ENCODE data around the gene INPP5D.
"Not testable (repeated sequence)": the region's sequence is repeated elsewhere in the genome, so short reads cannot be mapped to it uniquely, and the experiment has no call there.

INPP5D gene

DNA sequence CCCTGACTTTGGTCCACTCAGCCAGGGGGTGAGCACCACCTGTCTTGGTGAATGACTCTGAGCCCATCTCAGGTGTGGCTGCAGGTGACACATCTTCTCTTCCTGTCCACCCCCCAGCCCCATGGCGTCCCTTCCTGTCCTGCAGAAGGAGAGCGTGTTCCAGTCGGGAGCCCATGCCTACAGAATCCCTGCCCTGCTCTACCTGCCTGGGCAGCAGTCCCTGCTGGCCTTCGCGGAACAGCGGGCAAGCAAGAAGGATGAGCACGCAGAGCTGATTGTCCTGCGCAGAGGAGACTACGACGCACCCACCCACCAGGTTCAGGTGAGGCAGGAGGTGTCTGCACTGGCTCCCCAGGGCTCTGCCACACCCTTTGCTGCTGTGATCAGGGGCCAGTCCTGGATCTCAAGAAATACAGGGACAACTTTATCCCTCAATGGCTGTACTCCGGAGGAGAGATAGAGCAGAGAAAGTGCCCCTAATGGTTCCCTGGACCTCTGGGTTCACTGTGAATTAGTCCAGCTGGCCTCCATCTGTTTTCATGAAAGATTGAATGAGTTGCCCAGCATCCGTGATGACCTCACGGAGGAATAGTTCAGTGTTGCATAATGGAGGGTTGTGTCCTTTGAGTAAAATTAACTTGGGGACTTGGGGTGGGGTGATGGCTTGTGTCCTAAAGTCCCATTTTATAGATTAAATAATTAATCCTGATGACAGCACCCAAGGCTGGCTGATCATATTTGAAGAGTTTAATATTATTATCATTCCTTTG is 27.4 kb upstream of the INPP5D start, which contains the start of gene NEU2:
TSS of gene NEU2 (plus strand) at position 122 of the 770 bp plus-strand sequence. CDS start at position 122, 0 bp downstream.
- no peak for DNase-seq (ENCODE audit: low read depth in 1 of 2, low spot score in 1 of 2)

DNA sequence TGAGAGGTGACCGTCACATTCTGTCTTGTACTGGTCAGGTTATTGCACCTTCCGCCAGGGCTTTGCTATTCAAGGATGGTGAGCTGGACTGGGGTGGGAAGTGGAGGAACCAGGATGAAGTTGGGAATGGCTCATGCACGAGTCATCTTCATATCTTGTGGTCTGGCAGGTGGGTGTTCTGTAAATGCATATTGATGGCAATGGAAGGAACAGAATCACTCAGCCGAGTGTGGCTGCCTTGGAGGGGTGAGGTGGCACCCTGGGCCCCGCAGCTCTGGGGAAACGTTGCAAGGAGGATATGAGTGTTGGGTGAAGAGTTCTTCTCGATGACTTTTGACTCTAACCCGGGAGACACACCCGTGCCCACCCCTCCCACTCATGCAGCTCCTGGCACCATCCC is 26.5 kb upstream of the INPP5D start:
- DNase-seq (ENCODE audit: low read depth in 1 of 2, low spot score in 1 of 2): no peak

DNA sequence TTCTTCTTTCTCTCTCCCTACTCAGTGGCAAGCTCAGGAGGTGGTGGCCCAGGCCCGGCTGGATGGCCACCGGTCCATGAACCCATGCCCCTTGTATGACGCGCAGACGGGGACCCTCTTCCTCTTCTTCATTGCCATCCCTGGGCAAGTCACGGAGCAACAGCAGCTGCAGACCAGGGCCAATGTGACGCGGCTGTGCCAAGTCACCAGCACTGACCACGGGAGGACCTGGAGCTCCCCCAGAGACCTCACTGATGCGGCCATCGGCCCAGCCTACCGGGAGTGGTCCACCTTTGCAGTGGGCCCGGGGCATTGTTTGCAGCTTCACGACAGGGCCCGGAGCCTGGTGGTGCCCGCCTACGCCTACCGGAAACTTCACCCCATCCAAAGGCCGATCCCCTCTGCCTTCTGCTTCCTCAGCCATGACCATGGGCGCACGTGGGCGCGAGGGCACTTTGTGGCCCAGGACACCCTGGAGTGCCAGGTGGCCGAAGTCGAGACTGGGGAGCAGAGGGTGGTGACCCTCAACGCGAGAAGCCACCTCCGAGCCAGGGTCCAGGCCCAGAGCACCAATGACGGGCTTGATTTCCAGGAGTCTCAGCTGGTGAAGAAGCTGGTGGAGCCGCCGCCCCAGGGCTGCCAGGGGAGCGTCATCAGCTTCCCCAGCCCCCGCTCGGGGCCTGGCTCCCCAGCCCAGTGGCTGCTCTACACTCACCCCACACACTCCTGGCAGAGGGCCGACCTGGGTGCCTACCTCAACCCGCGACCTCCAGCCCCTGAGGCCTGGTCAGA is 25.9 kb upstream of the INPP5D start:
- DNase-seq (ENCODE audit: low read depth in 1 of 2, low spot score in 1 of 2): no peak

DNA sequence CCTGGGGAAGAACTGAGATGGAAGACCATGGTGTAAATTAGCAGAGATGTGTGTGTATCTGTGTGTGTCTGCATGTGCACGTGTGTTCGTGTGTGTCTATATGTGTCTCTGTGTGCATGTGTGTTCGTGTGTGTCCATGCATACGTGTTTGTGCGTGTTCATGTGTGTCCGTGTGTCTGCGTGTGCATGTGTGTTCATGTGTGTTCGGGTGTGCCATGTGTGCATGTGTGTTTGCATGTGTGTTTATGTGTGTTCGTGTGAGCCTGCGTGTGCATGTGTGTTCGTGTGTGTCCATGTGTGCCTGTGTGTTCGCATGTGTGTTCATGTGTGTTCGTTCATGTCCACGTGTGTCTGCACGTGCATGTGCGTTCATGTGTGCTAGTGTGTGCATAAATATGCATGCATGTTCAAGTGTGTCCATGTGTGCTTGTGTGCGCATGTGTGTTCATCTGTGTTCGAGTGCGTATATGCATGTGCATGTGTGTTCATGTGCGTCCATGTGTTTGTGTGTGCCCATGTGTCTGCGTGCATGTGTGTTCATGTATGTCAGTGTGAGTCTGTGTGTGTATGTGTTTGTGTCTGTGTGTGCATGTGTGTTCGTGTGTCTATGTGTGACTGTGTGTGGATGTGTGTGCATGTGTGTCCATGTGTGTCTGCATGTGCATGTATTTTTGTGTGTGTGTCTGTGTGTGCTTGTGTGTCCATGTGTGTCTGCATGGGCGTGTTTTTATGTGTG is 24.5 kb upstream of the INPP5D start:
- no peak for DNase-seq (ENCODE audit: low read depth in 1 of 2, low spot score in 1 of 2)

DNA sequence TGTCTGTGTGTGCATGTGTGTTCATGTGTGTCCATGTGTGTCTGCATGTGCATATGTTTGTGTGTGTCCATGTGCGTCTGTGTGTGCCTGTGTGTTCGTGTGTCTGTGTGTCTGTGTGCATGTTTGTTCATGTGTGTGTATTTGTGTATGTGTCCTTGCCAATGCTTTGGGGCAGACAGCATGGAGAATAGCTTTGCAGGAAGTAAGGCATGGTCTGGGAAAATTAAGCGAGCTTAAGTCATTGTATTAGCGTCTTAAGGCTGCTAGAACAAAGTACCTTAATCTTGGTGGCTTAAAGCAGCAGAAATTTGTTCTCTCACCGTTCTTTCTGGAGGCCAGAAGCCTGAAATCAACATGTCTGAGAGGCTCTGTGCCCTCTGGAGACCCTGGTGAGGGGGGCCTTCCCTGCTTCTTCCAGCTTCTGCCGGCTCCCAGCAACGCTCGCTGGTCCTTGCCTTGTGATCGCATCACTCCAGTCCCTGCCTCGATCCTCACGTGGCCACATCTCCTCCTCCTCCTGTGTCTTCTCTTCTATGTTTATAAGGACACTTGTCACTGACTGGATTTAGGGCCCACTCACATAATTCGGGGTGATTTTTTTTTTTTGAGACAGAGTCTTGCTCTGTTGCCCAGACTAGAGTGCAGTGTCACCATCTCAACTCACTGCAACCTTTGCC is 23.8 kb upstream of the INPP5D start:
- DNase-seq (ENCODE audit: low read depth in 1 of 2, low spot score in 1 of 2): no peak

DNA sequence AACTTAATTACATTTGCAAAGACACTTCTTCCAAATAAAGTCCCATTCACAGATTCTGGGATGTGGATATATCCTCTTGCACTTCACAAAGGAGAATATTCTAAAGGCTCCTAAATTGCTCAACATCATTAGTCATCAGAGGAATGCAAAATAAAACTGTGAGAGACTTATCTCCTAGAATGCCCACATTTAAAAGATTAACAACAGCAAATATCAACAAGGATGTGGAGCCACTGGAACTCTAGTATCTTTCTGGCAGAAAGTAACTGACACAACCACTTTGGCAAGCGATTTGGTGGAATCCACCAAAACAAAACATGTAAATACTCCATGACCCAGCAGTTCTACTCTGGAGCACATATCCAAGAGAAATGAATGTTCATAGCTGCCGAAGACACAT is 23.1 kb upstream of the INPP5D start:
- DNase-seq (ENCODE audit: low read depth in 1 of 2, low spot score in 1 of 2): no peak

DNA sequence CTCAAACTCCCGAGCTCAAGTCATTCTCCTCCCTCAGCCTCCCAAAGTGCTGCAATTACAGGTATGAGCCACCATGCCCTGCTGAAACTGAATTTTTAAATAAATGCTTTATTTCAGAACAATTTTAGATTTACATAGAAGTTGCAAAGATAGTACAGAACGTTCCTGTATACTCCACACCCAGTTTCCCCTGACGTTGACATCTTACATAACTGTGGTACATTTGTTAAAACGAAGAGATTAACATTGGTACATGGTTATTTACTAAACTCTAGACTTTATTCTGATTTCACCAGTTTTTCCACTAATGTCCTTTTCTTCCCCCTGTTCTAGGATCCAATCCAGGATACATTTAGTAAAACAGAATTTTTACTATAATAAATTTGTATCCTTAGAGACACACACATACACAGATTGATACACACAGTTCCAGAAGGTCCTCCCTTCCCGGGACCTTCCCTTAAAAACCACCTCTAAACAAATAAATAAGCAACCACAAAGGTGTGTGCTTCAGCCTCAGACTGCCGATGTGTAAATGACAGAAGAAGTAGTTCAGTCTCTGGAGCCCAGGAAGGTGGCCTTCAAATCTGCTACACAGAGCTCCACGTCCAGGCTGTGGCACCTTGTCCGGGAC is 20.8 kb upstream of the INPP5D start:
- DNase-seq (ENCODE audit: low read depth in 1 of 2, low spot score in 1 of 2): no peak

DNA sequence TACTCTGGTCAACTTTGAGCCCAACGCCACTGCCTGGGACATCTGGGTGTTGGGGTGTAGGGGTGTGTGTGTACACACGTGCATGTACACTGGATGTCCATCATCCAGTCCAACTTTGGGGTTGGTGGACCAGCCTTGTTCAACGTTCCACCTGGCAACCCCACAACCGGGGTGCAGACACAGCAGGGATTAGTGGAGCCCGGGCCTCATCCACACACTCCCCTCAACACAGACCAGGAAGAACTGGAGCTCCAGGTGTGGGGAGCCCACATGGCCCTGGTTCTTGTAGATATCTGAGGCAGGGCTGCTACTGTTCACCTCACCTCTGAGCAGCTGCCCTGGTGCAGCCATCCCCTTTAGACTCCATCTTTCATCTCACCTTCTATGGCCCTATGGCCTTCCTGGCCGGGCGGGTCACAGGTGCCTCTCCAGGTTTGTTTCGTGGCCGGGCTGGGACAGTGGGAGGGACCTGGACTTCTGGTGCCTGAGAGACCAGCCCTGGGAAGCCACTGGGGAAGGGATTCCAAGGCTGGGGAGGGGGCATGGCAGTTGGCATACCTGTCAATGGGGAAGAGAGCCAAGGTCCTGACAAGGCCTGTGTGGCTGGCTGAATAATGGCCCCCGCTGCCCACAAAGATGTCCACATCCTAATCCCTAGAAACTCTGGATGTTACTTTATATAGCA is 20.2 kb upstream of the INPP5D start:
- DNase-seq (ENCODE audit: low read depth in 1 of 2, low spot score in 1 of 2): no peak

DNA sequence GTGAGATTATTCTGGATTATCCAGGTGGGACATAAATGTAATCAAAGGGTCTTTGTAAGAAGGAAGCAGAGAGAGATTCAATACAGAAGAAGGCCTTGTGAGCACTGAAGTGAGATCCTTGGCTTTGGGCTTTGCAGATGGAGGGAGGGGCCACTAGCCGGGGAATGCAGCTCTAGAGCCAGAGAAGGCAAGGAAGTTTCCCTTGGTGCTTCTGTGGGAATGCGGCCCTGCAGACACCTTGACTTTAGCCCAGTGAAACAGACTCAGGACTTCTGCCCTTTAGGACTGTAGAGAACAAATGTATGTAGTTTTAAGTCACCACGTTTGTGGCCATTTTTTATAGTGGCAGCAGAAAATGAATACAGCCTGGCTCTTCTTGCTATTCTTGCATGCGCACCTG is 19.6 kb upstream of the INPP5D start:
- no peak for DNase-seq (ENCODE audit: low read depth in 1 of 2, low spot score in 1 of 2)

DNA sequence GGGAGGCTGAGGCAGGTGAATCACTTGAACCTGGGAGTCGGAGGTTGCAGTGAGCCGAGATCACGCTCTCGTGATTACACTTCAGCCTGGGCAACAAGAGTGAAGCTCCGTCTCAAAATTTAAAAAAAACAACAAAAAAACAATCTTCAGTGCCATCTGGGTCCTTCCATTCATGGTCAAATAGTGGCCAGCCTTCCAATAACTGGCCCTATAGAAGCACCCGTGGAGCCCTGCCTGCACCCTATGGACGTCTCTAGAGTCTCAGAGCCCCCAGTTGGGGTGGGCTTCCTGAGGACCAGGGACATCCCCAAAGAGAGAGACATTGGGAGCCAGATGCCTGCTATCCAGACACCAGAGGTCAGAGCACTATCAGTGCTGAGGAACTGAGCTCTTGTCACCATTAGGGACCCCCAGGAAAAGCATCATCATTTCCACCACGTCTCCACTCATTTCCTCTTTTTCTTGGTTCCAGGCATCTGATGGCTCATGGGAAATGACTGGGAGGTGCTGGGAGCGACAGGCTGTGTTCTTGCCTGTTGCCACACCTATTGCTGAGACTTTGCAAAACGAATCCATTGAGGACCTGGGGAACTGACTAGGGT is 18.3 kb upstream of the INPP5D start:
- DNase-seq (ENCODE audit: low read depth in 1 of 2, low spot score in 1 of 2): no peak

DNA sequence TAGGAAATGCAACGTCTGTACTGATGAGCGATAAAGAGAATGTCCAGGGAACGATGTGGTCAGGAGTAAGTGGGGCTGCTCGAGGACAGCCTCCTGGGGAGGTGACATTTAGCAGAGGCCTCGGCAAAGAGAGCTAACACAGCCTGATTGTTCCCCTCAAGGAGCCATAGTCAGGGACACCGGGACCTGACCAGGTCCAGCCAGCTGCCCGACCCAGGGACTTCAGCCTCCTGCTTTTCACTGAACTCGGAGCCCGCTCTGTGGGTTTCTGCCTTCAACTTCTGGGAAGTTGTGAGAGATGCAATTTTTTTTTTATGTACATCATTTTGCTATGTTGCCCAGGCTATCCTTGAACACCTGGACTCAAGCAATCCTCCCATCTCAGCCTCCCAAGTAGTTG is 17.6 kb upstream of the INPP5D start:
- DNase-seq (ENCODE audit: low read depth in 1 of 2, low spot score in 1 of 2): no peak

DNA sequence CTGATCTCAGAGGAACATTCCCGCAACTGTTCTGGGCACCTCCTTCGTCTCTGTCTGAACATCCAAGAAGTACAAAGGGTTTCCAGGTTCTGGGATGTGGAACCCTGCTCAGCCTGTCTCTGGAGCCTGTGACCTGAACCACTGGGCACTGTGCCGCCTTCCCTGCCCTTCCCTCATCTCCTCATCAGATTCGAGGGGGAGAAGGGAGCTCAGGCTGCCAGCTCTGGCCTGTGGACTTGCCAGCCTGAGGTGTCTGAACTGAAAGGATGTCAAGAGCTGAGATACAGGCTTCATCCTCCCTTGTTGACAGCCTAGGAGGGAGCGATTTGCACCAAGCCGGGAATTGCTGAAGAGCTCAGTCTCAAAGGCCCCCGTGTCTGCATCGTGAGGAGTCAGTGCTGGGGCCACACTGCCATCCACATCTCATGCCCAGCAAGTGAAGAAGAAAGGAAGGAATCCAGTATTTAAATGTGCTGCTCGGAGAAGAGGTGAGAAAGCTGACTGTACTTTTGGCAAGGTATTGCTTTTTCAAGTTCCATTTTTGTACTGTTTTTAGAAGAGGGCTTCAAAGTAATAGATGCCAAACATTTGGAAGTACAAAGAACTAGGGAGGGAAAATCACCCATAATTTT is 15.1 kb upstream of the INPP5D start:
- DNase-seq (ENCODE audit: low read depth in 1 of 2, low spot score in 1 of 2): no peak

DNA sequence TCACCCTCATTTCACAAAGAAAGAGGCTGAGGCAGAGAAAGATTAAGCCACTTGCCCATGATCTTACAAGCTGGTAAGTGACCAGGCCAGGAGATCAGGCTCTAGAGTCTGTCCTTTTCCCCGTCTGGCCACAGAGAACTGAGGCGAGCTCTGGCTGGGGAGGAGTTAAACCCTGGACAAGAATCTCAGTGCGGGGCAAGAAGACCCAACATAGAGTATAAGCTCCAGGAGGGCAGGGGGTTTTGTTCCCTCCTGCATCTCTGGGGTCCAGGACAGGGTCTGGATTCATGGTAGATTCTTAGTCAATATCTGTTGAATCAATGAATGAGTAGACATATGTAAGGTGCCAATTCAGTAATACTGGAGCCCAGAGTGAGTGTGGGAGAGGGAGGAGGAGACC is 12.9 kb upstream of the INPP5D start:
- no peak for DNase-seq (ENCODE audit: low read depth in 1 of 2, low spot score in 1 of 2)

DNA sequence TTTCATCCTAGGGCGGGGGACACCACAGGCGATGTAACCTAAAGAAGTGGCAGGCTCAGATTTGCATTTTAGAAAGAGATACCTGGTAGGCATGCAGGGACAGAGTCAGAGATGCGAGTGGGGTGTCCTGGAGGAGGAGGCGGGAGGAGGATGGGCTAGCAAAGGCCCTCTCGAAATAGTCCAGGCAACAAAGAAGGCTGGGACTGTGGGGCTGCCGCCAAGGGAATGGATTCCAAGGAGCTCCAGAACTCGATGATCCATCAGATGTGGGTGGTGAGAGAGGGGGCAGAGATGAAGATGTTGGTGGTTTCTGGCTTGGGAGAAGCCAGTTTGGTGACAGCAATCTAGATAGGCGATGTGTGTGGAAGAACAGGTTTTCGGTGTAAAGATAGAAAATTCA is 12.5 kb upstream of the INPP5D start:
- DNase-seq (ENCODE audit: low read depth in 1 of 2, low spot score in 1 of 2): no peak

DNA sequence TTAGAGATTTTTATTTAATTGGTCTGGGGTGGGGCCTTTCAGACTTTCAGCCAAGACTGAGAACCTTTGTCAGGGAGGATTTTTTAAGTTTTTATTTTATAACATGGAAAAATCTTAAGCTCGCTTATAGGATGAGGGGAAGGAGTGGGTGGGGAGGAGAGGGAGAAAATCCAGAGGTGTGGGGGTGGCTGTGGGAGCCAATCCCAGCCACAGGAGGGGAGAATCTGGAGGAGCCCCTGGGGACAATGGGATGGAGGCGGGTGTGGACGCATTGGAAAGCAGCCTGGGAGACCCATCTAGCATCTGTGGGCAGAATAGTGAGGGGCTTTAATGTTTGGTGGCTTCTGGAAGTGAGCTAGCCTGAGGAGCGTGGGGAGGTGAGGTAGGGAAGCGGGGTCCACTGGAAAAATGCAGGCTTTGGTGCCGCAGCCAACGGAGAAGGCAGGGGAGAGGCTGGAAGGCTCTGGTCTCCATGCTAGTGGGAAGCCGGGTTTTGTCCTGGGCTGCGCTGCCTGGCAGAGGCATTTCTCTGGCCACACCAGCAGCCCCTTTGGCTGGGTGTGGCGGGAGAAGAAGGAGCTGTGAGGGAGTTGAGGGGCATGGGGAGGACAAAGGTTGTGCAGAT is 11.5 kb upstream of the INPP5D start:
- DNase-seq (ENCODE audit: low read depth in 1 of 2, low spot score in 1 of 2): no peak

DNA sequence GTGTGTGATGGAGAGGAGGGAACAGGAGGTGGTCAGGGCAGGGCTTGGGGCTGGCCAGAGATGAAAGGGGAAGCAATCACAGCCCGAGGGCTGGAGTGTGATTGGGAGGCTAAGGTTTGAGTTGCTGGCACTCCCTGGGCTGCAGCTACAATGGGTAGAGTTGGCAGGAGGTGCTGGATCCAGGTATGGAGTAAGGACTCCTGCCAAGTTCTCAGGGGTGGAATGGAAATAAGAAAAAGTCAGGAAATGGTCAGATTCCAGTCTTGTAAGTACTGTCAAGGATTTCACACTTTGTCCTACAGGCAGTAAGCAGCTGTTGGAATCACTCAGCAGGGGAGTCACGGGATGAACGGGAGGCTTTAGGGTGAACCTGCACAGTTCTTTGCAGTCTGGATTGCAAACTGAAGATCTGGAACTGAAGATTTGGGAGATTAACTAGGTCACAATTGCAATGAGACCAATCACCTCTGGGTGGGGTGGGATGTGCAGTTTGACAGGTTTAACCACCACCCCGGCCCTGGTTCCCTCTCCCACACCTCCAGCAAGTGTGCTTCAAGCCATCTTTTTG is 10.9 kb upstream of the INPP5D start:
- DNase-seq (ENCODE audit: low read depth in 1 of 2, low spot score in 1 of 2): no peak

DNA sequence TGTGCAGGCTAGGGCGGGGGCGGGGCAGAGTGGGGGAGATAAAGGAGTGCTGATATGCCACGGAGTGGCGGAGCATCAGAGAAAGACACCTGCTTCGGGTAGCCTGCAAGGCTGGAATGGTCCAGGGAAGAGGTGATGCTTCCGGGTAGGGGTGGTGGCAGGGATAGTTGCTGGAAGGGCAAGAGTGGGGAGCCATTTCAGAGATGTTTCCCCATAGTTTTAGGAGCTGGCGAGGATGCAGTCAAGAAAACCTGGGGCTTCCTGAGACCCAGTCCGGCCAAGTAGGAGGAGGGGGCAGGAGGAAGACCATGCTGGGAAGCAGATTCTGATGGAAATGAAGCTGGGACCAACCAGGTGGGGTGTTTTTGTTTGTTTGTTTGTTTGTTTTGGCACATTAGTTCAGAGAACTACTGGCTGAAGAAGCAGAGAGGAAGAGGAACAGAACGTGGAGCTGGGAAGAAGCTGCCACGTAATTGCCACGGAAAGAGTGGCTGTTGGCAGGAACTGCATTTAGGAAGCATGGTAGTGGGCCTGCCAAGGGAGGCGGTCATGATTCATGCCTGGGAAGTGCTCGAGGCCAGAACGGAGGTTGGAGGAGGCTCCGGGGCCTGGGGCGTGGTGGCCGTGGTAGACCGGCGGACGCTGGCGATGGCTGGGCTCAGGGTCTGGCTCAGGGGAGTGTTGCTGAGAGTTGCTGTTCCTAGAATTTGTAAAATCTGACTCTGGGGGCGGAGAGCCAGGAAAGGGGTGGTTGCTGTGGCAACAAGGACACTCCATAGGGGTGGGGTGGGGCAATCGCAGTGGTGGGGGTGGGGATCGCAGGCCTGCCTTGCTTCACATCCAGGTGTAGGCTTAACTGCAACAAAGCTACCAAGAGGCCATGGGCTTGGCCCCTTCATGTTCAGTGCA is 8.6 kb upstream of the INPP5D start:
- no peak for DNase-seq (ENCODE audit: low read depth in 1 of 2, low spot score in 1 of 2)

DNA sequence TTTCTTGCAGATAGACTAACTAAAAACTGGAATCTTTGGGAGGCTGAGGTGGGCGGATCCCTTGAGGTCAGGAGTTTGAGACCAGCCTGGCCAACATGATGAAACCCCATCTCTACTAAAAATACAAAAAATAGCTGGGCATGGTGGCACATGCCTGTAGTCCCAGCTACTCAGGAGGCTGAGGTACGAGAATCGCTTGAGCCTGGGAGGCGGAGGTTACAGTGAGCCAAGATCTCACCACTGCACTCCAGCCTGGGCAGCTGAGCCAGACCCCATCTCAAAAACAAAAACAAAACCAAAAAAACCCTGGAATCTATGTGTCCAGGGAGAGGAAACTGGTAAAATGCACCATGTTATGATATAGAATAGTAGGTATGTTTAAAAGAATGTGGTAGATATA is 7.6 kb upstream of the INPP5D start:
- DNase-seq (ENCODE audit: low read depth in 1 of 2, low spot score in 1 of 2): not testable (repeated sequence)
